ENCODE measurements around the gene SNRPD1. TPM values are rescaled to one million over a fixed set of nuclear protein-coding genes. Genes with fewer than 3 reads are reported as not detected.
"Not testable (repeated sequence)": the region's sequence is repeated elsewhere in the genome, so short reads cannot be mapped to it uniquely, and the experiment has no call there.

Gene SNRPD1
- total RNA-seq, 1 donor from 2014 or later = 128 TPM

DNA sequence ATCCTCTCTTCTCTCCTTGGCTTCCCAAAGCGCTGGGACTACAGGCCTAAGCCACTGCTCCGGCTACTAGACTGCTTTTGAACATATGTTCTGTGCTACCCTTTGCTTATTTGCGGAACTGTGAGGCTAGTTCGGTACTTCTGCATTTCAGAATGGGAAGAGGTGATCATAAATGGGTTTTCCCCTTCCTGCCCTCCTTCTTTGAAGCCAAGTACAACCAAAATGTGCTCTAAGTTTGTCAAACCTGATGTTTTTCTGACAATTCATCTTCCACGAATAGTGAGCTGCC is 9.9 kb upstream of the SNRPD1 start:
- Histone ChIP-seq H3K4me1 (peaks cover 7% of the 10 kb centered on the region), H3F3A (ENCODE audit: low read depth) (peaks cover 34% of the 10 kb centered on the region), H2AFZ (replicated peaks) (no peak overlapping the region), H3K4me2 (no peak overlapping the region), H3K79me2 (ENCODE audit: low read depth) (peaks cover 27% of the 10 kb centered on the region), H3K4me3 (no peak overlapping the region), H3K9me3 (ENCODE audit: low read depth) (no peaks in the 10 kb centered on the region), H4K20me1 (ENCODE audit: low read depth) (peaks cover 3% of the 10 kb centered on the region), H3K36me3 (no peaks in the 10 kb centered on the region), H3K9ac (no peak overlapping the region), H3K27me3 (no peaks in the 10 kb centered on the region), H3K27ac (no peak overlapping the region)
- Mint-ChIP-seq H3K4me3 (peak overlapping the region; percentile 64), H3K4me1 (peaks cover 16% of the 10 kb centered on the region), H3K27ac (peak overlapping the region; percentile 66), H3K36me3 (peaks cover 1% of the 10 kb centered on the region), H3K9me3 (no peaks in the 10 kb centered on the region), H3K27me3 (ENCODE audit: insufficient read depth, low read depth) (peaks cover 5% of the 10 kb centered on the region)
- no peak for TF ChIP-seq EZH2 (IDR thresholded peaks at IDR 0.05)
- TF ChIP-seq CTCF (IDR thresholded peaks at IDR 0.05) = no peak
- no peak for TF ChIP-seq EZH2phosphoT487 (IDR thresholded peaks at IDR 0.05)
- no peak for DNase-seq (ENCODE audit: low spot score)

DNA sequence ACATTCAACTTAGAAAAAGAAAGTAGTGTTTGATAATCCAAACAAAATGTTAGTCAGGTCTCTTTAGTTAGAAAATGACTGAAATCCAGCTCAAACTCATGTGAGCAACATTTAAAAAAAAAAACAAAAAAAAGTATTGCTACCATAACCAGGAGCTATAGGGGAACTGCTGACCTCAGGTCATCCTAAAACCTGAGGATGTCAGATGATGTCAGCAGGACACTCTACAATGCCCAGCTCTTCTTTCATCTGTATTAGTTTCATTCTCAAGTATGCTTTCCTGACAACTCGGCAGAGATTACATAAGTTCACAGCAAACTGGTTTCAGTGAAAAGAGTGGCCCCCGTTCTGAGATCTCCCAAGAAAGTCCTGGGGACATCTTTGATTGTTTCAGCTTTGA is 7.4 kb upstream of the SNRPD1 start:
- Mint-ChIP-seq H3K4me1 (peaks cover 2% of the 10 kb centered on the region), H3K9me3 (no peaks in the 10 kb centered on the region), H3K4me3 (no peak overlapping the region), H3K27me3 (ENCODE audit: insufficient read depth, low read depth) (peaks cover 5% of the 10 kb centered on the region), H3K27ac (no peak overlapping the region), H3K36me3 (no peaks in the 10 kb centered on the region)
- H3K9me3 ChIP-seq (ENCODE audit: low read depth) = no peaks in the 10 kb centered on the region
- no peaks in the 10 kb centered on the region for H4K20me1 ChIP-seq (ENCODE audit: low read depth)
- no peak overlapping the region for H3K9ac ChIP-seq
- peaks cover 3% of the 10 kb centered on the region for H3K79me2 ChIP-seq (ENCODE audit: low read depth)
- H3K27me3 ChIP-seq = no peaks in the 10 kb centered on the region
- no peaks in the 10 kb centered on the region for H3K4me1 ChIP-seq
- peaks cover 24% of the 10 kb centered on the region for H3F3A ChIP-seq (ENCODE audit: low read depth)
- TF ChIP-seq EZH2 (IDR thresholded peaks at IDR 0.05) = no peak
- H3K27ac ChIP-seq = no peak overlapping the region
- no peak overlapping the region for H3K4me3 ChIP-seq
- no peak overlapping the region for H2AFZ ChIP-seq (replicated peaks)
- DNase-seq (ENCODE audit: low spot score) = no peak
- no peaks in the 10 kb centered on the region for H3K36me3 ChIP-seq
- no peak overlapping the region for H3K4me2 ChIP-seq

DNA sequence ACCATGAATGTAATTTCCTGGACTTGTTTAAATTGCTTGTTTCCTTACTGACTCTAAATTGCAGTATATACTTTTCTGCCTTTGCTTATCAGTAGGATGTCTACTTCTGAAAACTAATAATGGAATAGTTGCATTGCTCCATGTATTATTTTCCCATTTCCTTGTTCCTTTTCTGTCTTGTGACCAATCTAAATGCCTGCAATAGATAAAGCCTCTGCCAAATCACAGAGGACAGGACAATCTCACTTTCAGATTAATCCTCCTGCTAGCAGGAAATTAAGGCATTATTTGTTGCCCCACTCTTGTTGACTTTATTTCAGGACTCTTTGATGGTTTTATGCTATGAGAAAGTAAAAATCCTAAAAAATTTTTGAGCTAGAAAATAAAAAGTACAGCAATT is 6.9 kb upstream of the SNRPD1 start:
- H3K4me1 ChIP-seq = no peaks in the 10 kb centered on the region
- no peak overlapping the region for H3K4me3 ChIP-seq
- H4K20me1 ChIP-seq (ENCODE audit: low read depth) = no peaks in the 10 kb centered on the region
- no peaks in the 10 kb centered on the region for H3K4me1 Mint-ChIP-seq
- no peak overlapping the region for H3K27ac Mint-ChIP-seq
- no peak overlapping the region for H2AFZ ChIP-seq (replicated peaks)
- no peak overlapping the region for H3K4me2 ChIP-seq
- peaks cover 19% of the 10 kb centered on the region for H3F3A ChIP-seq (ENCODE audit: low read depth)
- H3K27me3 Mint-ChIP-seq (ENCODE audit: insufficient read depth, low read depth) = peaks cover 4% of the 10 kb centered on the region
- TF ChIP-seq EZH2 (IDR thresholded peaks at IDR 0.05) (no peak), CTCF (IDR thresholded peaks at IDR 0.05) (no peak), EZH2phosphoT487 (IDR thresholded peaks at IDR 0.05) (no peak)
- no peaks in the 10 kb centered on the region for H3K79me2 ChIP-seq (ENCODE audit: low read depth)
- H3K9ac ChIP-seq = no peak overlapping the region
- H3K27me3 ChIP-seq = no peaks in the 10 kb centered on the region
- no peaks in the 10 kb centered on the region for H3K9me3 Mint-ChIP-seq
- no peaks in the 10 kb centered on the region for H3K36me3 ChIP-seq
- no peak overlapping the region for H3K4me3 Mint-ChIP-seq
- DNase-seq (ENCODE audit: low spot score) = no peak
- H3K36me3 Mint-ChIP-seq = no peaks in the 10 kb centered on the region
- no peak overlapping the region for H3K27ac ChIP-seq
- H3K9me3 ChIP-seq (ENCODE audit: low read depth) = no peaks in the 10 kb centered on the region

GRCh38 chr18:21611401-21612124 is 551 bp upstream of the SNRPD1 start:
- Histone ChIP-seq H3K4me3 (peak overlapping the region; percentile 91), H3K4me2 (peak overlapping the region; percentile 92), H3K4me1 (peaks cover 17% of the 10 kb centered on the region), H2AFZ (replicated peaks) (peak overlapping the region; percentile 75), H3F3A (ENCODE audit: low read depth) (peaks cover 15% of the 10 kb centered on the region), H3K79me2 (ENCODE audit: low read depth) (peaks cover 45% of the 10 kb centered on the region), H3K36me3 (peaks cover 14% of the 10 kb centered on the region), H4K20me1 (ENCODE audit: low read depth) (peaks cover 31% of the 10 kb centered on the region)
- not testable (repeated sequence) for H3K9me3 Mint-ChIP-seq; H3K27ac ChIP-seq; H3K27me3 Mint-ChIP-seq (ENCODE audit: insufficient read depth, low read depth); H3K27me3 ChIP-seq; H3K9ac ChIP-seq; H3K9me3 ChIP-seq (ENCODE audit: low read depth)
- Mint-ChIP-seq H3K36me3 (peaks cover 18% of the 10 kb centered on the region), H3K4me3 (peak overlapping the region; percentile 99), H3K4me1 (peaks cover 22% of the 10 kb centered on the region), H3K27ac (peak overlapping the region; percentile 98)
- peak; percentile 2 for DNase-seq (ENCODE audit: low spot score)

GRCh38 chr18:21621640-21622039 is 9.5 kb downstream of the SNRPD1 start:
- not testable (repeated sequence) for H3K4me1 ChIP-seq; H3K9ac ChIP-seq; H3K9me3 Mint-ChIP-seq; H3K4me3 Mint-ChIP-seq; H3K27ac ChIP-seq; H3K4me1 Mint-ChIP-seq; H3K4me3 ChIP-seq; DNase-seq (ENCODE audit: low spot score); H3K27me3 ChIP-seq; H3K4me2 ChIP-seq; H3F3A ChIP-seq (ENCODE audit: low read depth); H3K27ac Mint-ChIP-seq; H2AFZ ChIP-seq (replicated peaks); H3K9me3 ChIP-seq (ENCODE audit: low read depth); H3K27me3 Mint-ChIP-seq (ENCODE audit: insufficient read depth, low read depth)
- Histone ChIP-seq H3K36me3 (peaks cover 20% of the 10 kb centered on the region), H3K79me2 (ENCODE audit: low read depth) (peaks cover 100% of the 10 kb centered on the region), H4K20me1 (ENCODE audit: low read depth) (peaks cover 73% of the 10 kb centered on the region)
- H3K36me3 Mint-ChIP-seq = peaks cover 47% of the 10 kb centered on the region
